Naive thymus-derived CD8-positive, alpha-beta T cell (primary cell): Measurements from ENCODE around the gene IRS1. TPM values are rescaled to one million over a fixed set of nuclear protein-coding genes. Genes with fewer than 3 reads are reported as not detected.

ENCODE experiments used
- ATAC-seq, 2 donors: fragments of 150-1000 bp; cut with Tn5 transposase in 1 of 2; sonication (Bioruptor Pico), chemical (Tn5 transposase) in 1 of 2; 1 replicate in 1 of 2; 2 replicates in 1 of 2; pipeline ENCODE4 v1.10.0; 2021; ENCODE audit warnings: mild to moderate bottlenecking in 2 of 2, moderate library complexity in 2 of 2
- POLR2A ChIA-PET: fragments of 350-600 bp; sonication (Branson Sonifier 250); formaldehyde crosslinking; loops from one replicate; lab custom pipeline; 2021; ENCODE audit warnings: antibody characterized with exemption; lab: Charles Lee
- DNase-seq, 10 donors: peaks; one replicate each; pipeline versions ENCODE4 v3.0.0 to v3.0.0-alpha.2; 2020 to 2022
- H3K27ac Mint-ChIP-seq, 10 donors: one replicate each; pipeline ENCODE4 v1.8.0; 2020 to 2022; ENCODE audit warnings: mild to moderate bottlenecking in 10 of 10, mixed read lengths in 10 of 10, moderate library complexity in 4 of 10, inconsistent platforms in 1 of 10
- H3K27me3 Mint-ChIP-seq, 5 donors: one replicate each; pipeline ENCODE4 v1.8.0; 2021 to 2022; ENCODE audit warnings: mixed read lengths in 5 of 5
- H3K36me3 Mint-ChIP-seq, 3 donors: one replicate each; pipeline ENCODE4 v1.8.0; 2020 to 2022; ENCODE audit warnings: mixed read lengths in 3 of 3, mild to moderate bottlenecking in 2 of 3, inconsistent platforms in 1 of 3
- H3K4me1 Mint-ChIP-seq, 4 donors: one replicate each; pipeline ENCODE4 v1.8.0; 2021 to 2022; ENCODE audit warnings: mixed read lengths in 4 of 4
- H3K4me3 Mint-ChIP-seq, 10 donors: one replicate each; pipeline ENCODE4 v1.8.0; 2020 to 2022; ENCODE audit warnings: mild to moderate bottlenecking in 10 of 10, mixed read lengths in 10 of 10, moderate library complexity in 6 of 10, inconsistent platforms in 1 of 10
- H3K9me3 Mint-ChIP-seq, 9 donors: one replicate each; pipeline ENCODE4 v1.8.0; 2020 to 2022; ENCODE audit warnings: mixed read lengths in 9 of 9, mild to moderate bottlenecking in 3 of 9, inconsistent platforms in 1 of 9, moderate library complexity in 1 of 9
- polyA plus RNA-seq, 3 donors: library from polyadenylated mRNA; unstranded; fragments of 300-500 nt; fragmentation: Illumina TruSeq; gene quantifications; one replicate each; pipeline ENCODE4 v1.2.3, GENCODE V29; 2021
- total RNA-seq, 8 experiments: library from RNA in 2 of 8; stranded (reverse) in 2 of 8; gene quantifications; one replicate each; pipeline ENCODE4 v1.2.3 and lab custom pipeline; 2021 to 2026

The IRS1 gene
- total and polyA plus RNA-seq, 5 experiments from 2014 or later: 0.51 to 14.0 (median 0.84) TPM

GRCh38 chr2:226711606-226712296 lies 87.9 kb downstream of the IRS1 start:
- H3K36me3 Mint-ChIP-seq: no peaks in the 10 kb centered on the region
- no peaks in the 10 kb centered on the region for H3K9me3 Mint-ChIP-seq
- peaks cover 0 to 3% (median under 1%) of the 10 kb centered on the region in 4 donors for H3K4me1 Mint-ChIP-seq
- ATAC-seq (no peak), DNase-seq (no peak)
- H3K27me3 Mint-ChIP-seq: peaks cover 0 to 4% (median 2%) of the 10 kb centered on the region in 5 donors
- H3K27ac Mint-ChIP-seq: no peak overlapping the region
- POLR2A ChIA-PET: no interaction called here
- no peak overlapping the region for H3K4me3 Mint-ChIP-seq

- no peaks in the 10 kb centered on the region for H3K4me1 Mint-ChIP-seq
- no peak overlapping the region for H3K27ac Mint-ChIP-seq
- H3K4me3 Mint-ChIP-seq: no peak overlapping the region
- POLR2A ChIA-PET: no interaction called here
- H3K36me3 Mint-ChIP-seq: no peaks in the 10 kb centered on the region
- H3K9me3 Mint-ChIP-seq: no peaks in the 10 kb centered on the region
- H3K27me3 Mint-ChIP-seq: peaks cover 0 to 3% (median 2%) of the 10 kb centered on the region in 5 donors
- DNase-seq (no peak), ATAC-seq (no peak)
These were observed 92.1 kb downstream of the IRS1 start for GRCh38 chr2:226707499-226707898.

- H3K27me3 Mint-ChIP-seq: peaks cover 0 to 7% (median 5%) of the 10 kb centered on the region in 5 donors
- H3K27ac Mint-ChIP-seq: no peak overlapping the region
- no peak for ATAC-seq
- POLR2A ChIA-PET: no interaction called here
- DNase-seq: no peak
- H3K36me3 Mint-ChIP-seq: no peaks in the 10 kb centered on the region
- H3K9me3 Mint-ChIP-seq: no peaks in the 10 kb centered on the region
- no peaks in the 10 kb centered on the region for H3K4me1 Mint-ChIP-seq
- H3K4me3 Mint-ChIP-seq: no peak overlapping the region
These were observed 93.7 kb downstream of the IRS1 start for GRCh38 chr2:226705965-226706364.

- Mint-ChIP-seq H3K4me3 (no peak overlapping the region), H3K9me3 (no peaks in the 10 kb centered on the region), H3K4me1 (no peaks in the 10 kb centered on the region), H3K27me3 (peaks cover 0 to 9% (median 5%) of the 10 kb centered on the region in 5 donors), H3K36me3 (no peaks in the 10 kb centered on the region), H3K27ac (no peak overlapping the region)
- no peak for DNase-seq
- no peak for ATAC-seq
- POLR2A ChIA-PET: no interaction called here
These were observed 94.3 kb downstream of the IRS1 start for GRCh38 chr2:226705133-226705886.

- Mint-ChIP-seq H3K9me3 (no peaks in the 10 kb centered on the region), H3K4me1 (no peaks in the 10 kb centered on the region), H3K4me3 (no peak overlapping the region), H3K27me3 (peaks cover 0 to 19% (median 6%) of the 10 kb centered on the region in 5 donors), H3K36me3 (no peaks in the 10 kb centered on the region), H3K27ac (no peak overlapping the region)
- POLR2A ChIA-PET: no interaction called here
- ATAC-seq (no peak), DNase-seq (no peak)
These were observed 96.1 kb downstream of the IRS1 start for GRCh38 chr2:226703514-226703913.

GRCh38 chr2:226702376-226702775 lies 97.2 kb downstream of the IRS1 start:
- Mint-ChIP-seq H3K4me1 (no peaks in the 10 kb centered on the region), H3K36me3 (no peaks in the 10 kb centered on the region), H3K9me3 (no peaks in the 10 kb centered on the region), H3K27ac (no peak overlapping the region), H3K4me3 (no peak overlapping the region), H3K27me3 (peaks cover 0 to 19% (median 6%) of the 10 kb centered on the region in 5 donors)
- ATAC-seq (no peak), DNase-seq (no peak)
- POLR2A ChIA-PET: no interaction called here

GRCh38 chr2:226701052-226701451 lies 98.6 kb downstream of the IRS1 start:
- ATAC-seq (no peak), DNase-seq (no peak)
- Mint-ChIP-seq H3K4me3 (no peak overlapping the region), H3K9me3 (no peaks in the 10 kb centered on the region), H3K27ac (peak overlapping the region in 1 of 10 donors; percentile 26), H3K36me3 (no peaks in the 10 kb centered on the region), H3K4me1 (no peaks in the 10 kb centered on the region), H3K27me3 (peaks cover 0 to 19% (median 6%) of the 10 kb centered on the region in 5 donors)
- POLR2A ChIA-PET: no interaction called here

GRCh38 chr2:226699321-226699720 lies 100.3 kb downstream of the IRS1 start:
- H3K9me3 Mint-ChIP-seq: no peaks in the 10 kb centered on the region
- peaks cover 0 to under 1% (median 0%) of the 10 kb centered on the region in 4 donors for H3K4me1 Mint-ChIP-seq

GRCh38 chr2:226698671-226699070 lies 100.9 kb downstream of the IRS1 start:
- H3K27me3 Mint-ChIP-seq: peaks cover 0 to 19% (median 6%) of the 10 kb centered on the region in 5 donors
- no peaks in the 10 kb centered on the region for H3K36me3 Mint-ChIP-seq
- peaks cover 0 to 5% (median under 1%) of the 10 kb centered on the region in 4 donors for H3K4me1 Mint-ChIP-seq
- ATAC-seq (no peak), DNase-seq (no peak)
- POLR2A ChIA-PET: no interaction called here
- H3K9me3 Mint-ChIP-seq: no peaks in the 10 kb centered on the region
- H3K27ac Mint-ChIP-seq: no peak overlapping the region
- H3K4me3 Mint-ChIP-seq: no peak overlapping the region

More at GRCh38 chr2:226699321-226699720, 100.3 kb downstream of the IRS1 start:
- Mint-ChIP-seq H3K4me3 (no peak overlapping the region), H3K36me3 (no peaks in the 10 kb centered on the region), H3K27ac (no peak overlapping the region), H3K27me3 (peaks cover 0 to 19% (median 6%) of the 10 kb centered on the region in 5 donors)
- DNase-seq (no peak), ATAC-seq (no peak)
- POLR2A ChIA-PET: no interaction called here

- Mint-ChIP-seq H3K27ac (no peak overlapping the region), H3K9me3 (no peaks in the 10 kb centered on the region), H3K4me3 (no peak overlapping the region), H3K27me3 (peaks cover 0 to 15% (median 9%) of the 10 kb centered on the region in 5 donors), H3K36me3 (no peaks in the 10 kb centered on the region), H3K4me1 (peaks cover 0 to 21% (median 11%) of the 10 kb centered on the region in 4 donors)
- no peak for ATAC-seq
- POLR2A ChIA-PET: no interaction called here
- DNase-seq: no peak
These were observed 104.9 kb downstream of the IRS1 start for GRCh38 chr2:226694586-226695284.

GRCh38 chr2:226694149-226694548 lies 105.5 kb downstream of the IRS1 start:
- Mint-ChIP-seq H3K27ac (no peak overlapping the region), H3K4me1 (peaks cover 0 to 21% (median 11%) of the 10 kb centered on the region in 4 donors), H3K36me3 (no peaks in the 10 kb centered on the region), H3K27me3 (peaks cover 3 to 10% (median 9%) of the 10 kb centered on the region in 5 donors), H3K9me3 (no peaks in the 10 kb centered on the region), H3K4me3 (no peak overlapping the region)
- ATAC-seq (no peak), DNase-seq (no peak)
- POLR2A ChIA-PET: no interaction called here

- H3K4me1 Mint-ChIP-seq: peaks cover 0 to 21% (median 11%) of the 10 kb centered on the region in 4 donors
- DNase-seq (no peak), ATAC-seq (no peak)
- peaks cover 3 to 15% (median 12%) of the 10 kb centered on the region in 5 donors for H3K27me3 Mint-ChIP-seq
- H3K4me3 Mint-ChIP-seq: no peak overlapping the region
- no peaks in the 10 kb centered on the region for H3K36me3 Mint-ChIP-seq
- H3K27ac Mint-ChIP-seq: peak overlapping the region in 1 of 10 donors; percentile 53
- POLR2A ChIA-PET: no interaction called here
- no peaks in the 10 kb centered on the region for H3K9me3 Mint-ChIP-seq
These were observed 106.1 kb downstream of the IRS1 start for GRCh38 chr2:226693521-226693920.
